Mammary epithelial cell (primary cell): ENCODE measurements around the gene MYORG.

Experiments used
- CTCF ChIP-seq, 2 donors: IDR thresholded peaks in 1 of 2; conservative IDR thresholded peaks in 1 of 2; 2 replicates each; pipeline ENCODE4 v1.5.1; 2011 to 2012; ENCODE audit warnings: inconsistent platforms in 2 of 2, low read length in 2 of 2, mild to moderate bottlenecking in 2 of 2, control low read depth in 1 of 2, low read depth in 1 of 2; ENCODE audit not compliant: insufficient read depth in 1 of 2; ENCODE audit errors: extremely low read depth in 1 of 2
- EZH2 ChIP-seq: IDR thresholded peaks from 2 replicates; pipeline ENCODE4 v1.6.1; 2012; ENCODE audit warnings: low read length, inconsistent platforms, borderline replicate concordance

- TF ChIP-seq EZH2 (no peak), CTCF (conservative IDR thresholded peaks at IDR 0.05 in 1 of 2, IDR thresholded peaks at IDR 0.05 in 1 of 2; ENCODE audit: extremely low read depth in 1 of 2, insufficient read depth in 1 of 2, low read depth in 1 of 2, low read length in 2 of 2) (no peak)
Measured at GRCh38 chr9:34366365-34366764, 10.3 kb downstream of the MYORG start.
